HFFc6 (cell line): ENCODE results near the gene EDDM3A. TPM values are rescaled to one million over a fixed set of nuclear protein-coding genes. Genes with fewer than 3 reads are reported as not detected.

Experiments
- DNase-seq: peaks from one replicate; pipeline ENCODE4 v3.0.0-alpha.2; 2018
- H3K27ac Mint-ChIP-seq: 2 replicates; pipeline ENCODE4 v1.8.0; 2020; ENCODE audit warnings: mild to moderate bottlenecking, mixed read lengths
- H3K27me3 Mint-ChIP-seq: 2 replicates; pipeline ENCODE4 v1.8.0; 2021; ENCODE audit warnings: mild to moderate bottlenecking, moderate library complexity, mixed read lengths; ENCODE audit not compliant: insufficient read depth
- H3K36me3 Mint-ChIP-seq: 2 replicates; pipeline ENCODE4 v1.8.0; 2021; ENCODE audit warnings: low read depth, mixed read lengths
- H3K4me1 Mint-ChIP-seq: 2 replicates; pipeline ENCODE4 v1.8.0; 2020; ENCODE audit warnings: low read depth, mixed read lengths
- H3K4me3 Mint-ChIP-seq: 2 replicates; pipeline ENCODE4 v1.8.0; 2020; ENCODE audit warnings: mild to moderate bottlenecking, moderate library complexity, mixed read lengths
- H3K9me3 Mint-ChIP-seq: 2 replicates; pipeline ENCODE4 v1.8.0; 2020; ENCODE audit warnings: mild to moderate bottlenecking, mixed read lengths
- CTCF ChIP-seq: fragments of 200-600 bp; sonication (generic); IDR thresholded peaks from 2 replicates; pipeline ENCODE4 v1.5.0; 2021; ENCODE audit warnings: antibody characterized with exemption, mild to moderate bottlenecking
- long read RNA-seq: library from polyadenylated mRNA; unstranded; transcript quantifications from one replicate; pipeline ENCODE4 v2.0.0, GENCODE V29; 2019
- total RNA-seq, 6 experiments: library from RNA; stranded (reverse); fragmentation: NEBNext Ultra II Directional; extraction: Animal tissue kit (Norgen Biotek cat#: 25700); gene quantifications; 2 replicates in 1 of 6; 3 replicates in 5 of 6; pipeline ENCODE4 v1.2.3, GENCODE V29; 2021

The EDDM3A gene
- total RNA-seq, result not detected
- long read RNA-seq, result 0 reads

- Mint-ChIP-seq H3K4me3 (no peak within 1 kb of the TSS), H3K27me3 (peaks cover 5% of the 10 kb centered on the region), H3K36me3 (no peaks in the 10 kb centered on the region), H3K27ac (no peak within 1 kb of the TSS), H3K4me1 (no peaks in the 10 kb centered on the region), H3K9me3 (no peaks in the 10 kb centered on the region)
- no peak for TF ChIP-seq CTCF
- no peak for DNase-seq
These were observed at the start of gene EDDM3A for GRCh38 chr14:20745571-20746358. EDDM3A (plus strand) TSS chr14:20745887; CDS start chr14:20747581, 1,694 bp downstream.

GRCh38 chr14:20696764-20697163 lies 48.9 kb upstream of the EDDM3A start:
- TF ChIP-seq CTCF, result no peak
- Mint-ChIP-seq H3K4me3 (no peak overlapping the region), H3K27ac (no peak overlapping the region), H3K36me3 (no peaks in the 10 kb centered on the region), H3K27me3 (peaks cover 3% of the 10 kb centered on the region), H3K9me3 (no peaks in the 10 kb centered on the region), H3K4me1 (peaks cover 10% of the 10 kb centered on the region)
- DNase-seq, result no peak

- peaks cover 10% of the 10 kb centered on the region for H3K4me1 Mint-ChIP-seq
- no peak overlapping the region for H3K27ac Mint-ChIP-seq
- TF ChIP-seq CTCF, result peak; percentile 84
These were observed 48.2 kb upstream of the EDDM3A start for GRCh38 chr14:20697273-20698017.

DNA sequence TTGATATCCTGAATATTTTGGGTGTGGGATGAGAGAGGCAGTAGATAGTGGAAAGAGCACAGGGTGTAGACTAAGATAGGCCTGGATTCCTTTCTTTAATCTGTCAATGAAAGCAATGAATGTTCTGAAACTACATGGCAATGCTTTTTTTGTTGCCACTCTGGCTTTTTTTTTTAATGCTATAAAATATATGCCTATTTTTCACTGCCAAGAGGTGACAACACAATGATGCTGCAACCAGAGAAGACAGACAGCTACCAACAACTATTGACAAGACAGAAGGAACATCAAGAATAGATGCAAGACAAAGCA lies 47.7 kb upstream of the EDDM3A start:
- Mint-ChIP-seq H3K4me1 (peaks cover 10% of the 10 kb centered on the region), H3K4me3 (no peak overlapping the region), H3K27me3 (peaks cover 3% of the 10 kb centered on the region), H3K27ac (no peak overlapping the region), H3K36me3 (no peaks in the 10 kb centered on the region), H3K9me3 (no peaks in the 10 kb centered on the region)
- peak; percentile 31; the same call in 1 of the 2 replicates for TF ChIP-seq CTCF
- DNase-seq, result no peak

More at GRCh38 chr14:20697273-20698017, 48.2 kb upstream of the EDDM3A start:
- Mint-ChIP-seq H3K36me3 (no peaks in the 10 kb centered on the region), H3K27me3 (peaks cover 3% of the 10 kb centered on the region), H3K4me3 (no peak overlapping the region), H3K9me3 (no peaks in the 10 kb centered on the region)
- peak; percentile 67 for DNase-seq

DNA sequence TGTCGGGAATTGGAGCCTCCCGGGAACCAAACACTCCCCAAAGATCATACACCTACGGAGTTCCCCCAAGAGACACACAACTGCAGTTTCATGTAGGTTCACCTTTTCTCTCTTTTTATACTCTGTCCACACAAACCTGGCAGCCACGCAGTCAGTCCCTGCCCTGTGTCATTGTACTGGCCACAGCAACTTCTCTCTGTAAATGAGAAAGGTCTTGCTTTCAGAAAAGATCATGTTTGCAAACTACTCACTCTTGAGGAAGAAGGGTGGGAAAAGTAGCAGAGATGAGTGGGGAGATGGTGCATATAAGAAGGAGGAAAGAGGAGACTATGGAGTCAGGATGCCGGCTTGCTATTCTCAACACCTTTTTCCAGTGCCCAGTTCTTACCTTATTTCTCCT lies 46.8 kb upstream of the EDDM3A start:
- Mint-ChIP-seq H3K4me1 (peaks cover 10% of the 10 kb centered on the region), H3K4me3 (no peak overlapping the region), H3K9me3 (no peaks in the 10 kb centered on the region), H3K27ac (no peak overlapping the region), H3K27me3 (peaks cover 3% of the 10 kb centered on the region), H3K36me3 (no peaks in the 10 kb centered on the region)
- no peak for TF ChIP-seq CTCF
- DNase-seq, result no peak
